IgD-negative memory B cell (primary cell): ENCODE data around the gene NUP205. TPM values are rescaled to one million over a fixed set of nuclear protein-coding genes. Genes with fewer than 3 reads are reported as not detected.
A peak's percentile ranks its signal among the peaks of the same experiment; 100 is the strongest.
"Not testable (repeated sequence)": the region's sequence is repeated elsewhere in the genome, so short reads cannot be mapped to it uniquely, and the experiment has no call there.

Source experiments
- H3K27ac Mint-ChIP-seq, 3 donors: one replicate each; pipeline ENCODE4 v1.8.0; 2020 to 2022; ENCODE audit warnings: mild to moderate bottlenecking in 3 of 3, mixed read lengths in 3 of 3, moderate library complexity in 1 of 3
- H3K27me3 Mint-ChIP-seq: one replicate; pipeline ENCODE4 v1.8.0; 2021; ENCODE audit warnings: mixed read lengths
- H3K36me3 Mint-ChIP-seq: one replicate; pipeline ENCODE4 v1.8.0; 2020; ENCODE audit warnings: mild to moderate bottlenecking, mixed read lengths
- H3K4me1 Mint-ChIP-seq, 3 donors: one replicate each; pipeline ENCODE4 v1.8.0; 2020 to 2022; ENCODE audit warnings: mixed read lengths in 3 of 3, mild to moderate bottlenecking in 1 of 3
- H3K4me3 Mint-ChIP-seq, 4 donors: one replicate each; pipeline ENCODE4 v1.8.0; 2020 to 2022; ENCODE audit warnings: mild to moderate bottlenecking in 4 of 4, mixed read lengths in 4 of 4, moderate library complexity in 3 of 4
- H3K9me3 Mint-ChIP-seq, 3 donors: one replicate each; pipeline ENCODE4 v1.8.0; 2020 to 2021; ENCODE audit warnings: mixed read lengths in 3 of 3, mild to moderate bottlenecking in 1 of 3
- polyA plus RNA-seq: library from polyadenylated mRNA; unstranded; fragments of 300-500 nt; fragmentation: Illumina TruSeq; gene quantifications from one replicate; pipeline ENCODE4 v1.2.3, GENCODE V29; 2021

Gene NUP205
- polyA plus RNA-seq, 1 donor from 2014 or later, result 18.0 TPM

DNA sequence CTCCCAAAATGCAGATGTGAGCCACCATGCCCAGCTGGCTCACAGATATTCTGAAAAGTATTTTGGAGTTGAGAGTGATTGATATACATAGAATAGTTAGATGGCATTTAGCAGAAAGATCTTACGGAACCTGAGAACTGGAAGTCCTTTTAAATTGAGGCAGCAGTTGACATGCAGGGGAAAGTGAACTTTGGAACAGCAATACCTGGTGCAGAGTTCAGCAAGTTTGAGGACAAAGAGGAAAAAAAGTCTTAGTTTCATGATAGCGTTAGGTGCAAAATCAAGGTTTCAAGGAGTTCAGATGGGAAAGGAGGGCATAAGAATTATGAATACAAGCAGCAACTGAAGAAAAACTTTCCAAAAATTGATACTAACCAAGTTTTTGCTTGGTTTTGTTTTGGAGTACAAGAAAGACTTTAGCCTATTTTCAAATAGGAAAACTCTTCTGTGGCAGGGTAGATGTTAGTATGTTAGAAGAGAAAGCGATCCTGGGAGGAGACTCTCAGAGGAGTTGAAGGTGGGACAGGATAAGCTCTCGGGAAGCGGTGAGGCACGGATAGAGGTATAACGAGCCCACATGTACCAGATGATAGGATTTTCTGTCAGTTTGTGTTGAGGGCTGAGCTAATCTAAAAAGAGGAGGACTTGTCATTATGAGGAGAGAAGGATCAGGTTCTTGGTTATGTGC is 76.6 kb downstream of the NUP205 start:
- Mint-ChIP-seq H3K9me3 (no peaks in the 10 kb centered on the region), H3K4me1 (peaks cover 0 to 2% (median 0%) of the 10 kb centered on the region in 3 donors), H3K4me3 (no peak overlapping the region), H3K36me3 (peaks cover 10% of the 10 kb centered on the region), H3K27ac (peak overlapping the region in 2 of 3 donors; percentile 32 to 79), H3K27me3 (no peaks in the 10 kb centered on the region)

DNA sequence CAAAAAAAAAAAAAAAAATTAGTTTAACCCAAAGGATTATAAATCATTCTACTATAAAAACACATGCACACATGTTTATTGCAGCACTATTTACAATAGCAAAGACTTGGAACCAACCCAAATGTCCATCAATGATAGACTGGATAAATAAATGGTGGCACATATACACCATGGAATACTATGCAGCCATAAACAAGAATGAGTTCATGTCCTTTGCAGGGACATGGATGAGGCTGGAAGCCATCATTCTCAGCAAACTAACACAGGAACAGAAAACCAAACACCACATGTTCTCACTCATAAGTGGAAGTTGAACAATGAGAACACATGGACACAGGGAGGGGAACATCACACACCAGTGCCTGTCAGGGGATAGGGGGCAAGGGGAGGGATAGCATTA is 82.0 kb downstream of the NUP205 start:
- not testable (repeated sequence) for H3K9me3 Mint-ChIP-seq, H3K27ac Mint-ChIP-seq, H3K4me1 Mint-ChIP-seq

DNA sequence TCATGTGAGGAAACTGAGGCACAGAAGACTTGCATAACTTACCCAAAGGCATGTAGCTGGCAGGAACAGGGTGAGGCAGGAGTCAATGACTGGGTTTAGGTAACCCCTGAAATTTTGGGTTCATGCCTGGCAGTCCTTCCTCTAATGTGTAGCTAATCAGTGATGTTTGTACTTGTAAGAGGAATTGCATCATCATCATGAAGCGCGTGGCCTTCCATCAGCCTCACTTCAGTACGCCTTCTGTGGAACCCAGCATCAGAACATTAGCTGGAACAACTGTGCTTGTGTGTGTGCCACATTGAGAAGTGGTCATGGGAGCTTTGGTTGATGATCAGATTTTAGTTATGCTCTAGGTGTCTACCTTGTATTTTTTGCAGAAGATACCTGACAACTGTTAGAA is 86.4 kb downstream of the NUP205 start:
- Mint-ChIP-seq H3K4me1 (no peaks in the 10 kb centered on the region), H3K36me3 (peaks cover 4% of the 10 kb centered on the region), H3K27me3 (no peaks in the 10 kb centered on the region), H3K27ac (no peak overlapping the region), H3K9me3 (no peaks in the 10 kb centered on the region), H3K4me3 (no peak overlapping the region)

More for the DNA sequence above, 82.0 kb downstream of the NUP205 start:
- H3K36me3 Mint-ChIP-seq, H3K4me3 Mint-ChIP-seq, H3K27me3 Mint-ChIP-seq: not testable (repeated sequence)

DNA sequence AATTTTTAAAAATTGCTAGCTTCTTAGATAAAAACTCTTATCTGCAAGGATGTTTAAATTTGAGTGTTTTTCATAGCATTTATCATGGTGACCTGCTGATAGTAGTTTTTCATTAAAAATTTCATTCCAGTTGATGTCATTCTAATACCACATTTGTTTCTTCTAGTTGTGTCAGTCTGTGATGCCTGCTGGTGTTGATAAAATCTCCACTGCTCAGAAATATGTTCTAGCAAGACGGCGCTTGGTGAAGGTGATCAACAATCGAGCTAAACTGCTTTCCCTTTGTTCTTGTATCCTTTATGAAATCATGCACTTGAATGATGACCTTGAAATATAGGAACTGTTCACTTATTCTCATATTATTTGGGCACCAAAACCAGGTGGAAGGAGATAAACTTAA is 87.0 kb downstream of the NUP205 start:
- H3K9me3 Mint-ChIP-seq, result no peaks in the 10 kb centered on the region
- H3K27me3 Mint-ChIP-seq, result no peaks in the 10 kb centered on the region
- no peak overlapping the region for H3K4me3 Mint-ChIP-seq
- no peaks in the 10 kb centered on the region for H3K4me1 Mint-ChIP-seq
- H3K36me3 Mint-ChIP-seq, result peaks cover 4% of the 10 kb centered on the region
- no peak overlapping the region for H3K27ac Mint-ChIP-seq

DNA sequence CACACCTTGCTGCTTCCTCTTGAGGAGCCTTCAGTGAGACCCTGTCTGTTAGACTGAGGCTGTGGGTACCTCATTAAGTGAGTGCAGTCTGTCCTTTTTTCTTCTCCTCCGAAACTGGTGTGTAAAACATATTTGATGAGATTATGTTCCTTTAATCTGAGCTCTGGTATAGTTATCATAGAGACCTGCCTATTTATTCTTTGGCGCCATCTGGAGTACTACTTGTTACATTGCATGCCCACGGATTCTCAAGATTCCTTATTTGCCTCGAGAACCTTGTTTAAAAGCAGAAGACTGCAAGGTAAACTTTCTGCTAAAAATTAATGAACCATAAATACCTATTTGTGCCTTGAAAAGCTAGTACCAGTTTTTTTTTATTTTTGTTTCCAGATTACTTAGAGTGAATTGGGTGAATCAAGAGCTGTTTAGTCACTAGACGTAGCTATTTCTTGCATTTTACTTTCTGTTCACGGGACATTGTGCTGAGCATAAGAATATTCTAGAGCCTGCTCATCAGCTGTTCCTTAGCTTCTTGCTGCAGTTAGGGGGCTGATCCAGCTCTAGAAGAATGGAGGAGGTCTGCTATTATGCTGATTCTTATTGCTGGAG is 87.7 kb downstream of the NUP205 start:
- H3K27ac Mint-ChIP-seq, result no peak overlapping the region
- H3K4me1 Mint-ChIP-seq, result no peaks in the 10 kb centered on the region
- no peaks in the 10 kb centered on the region for H3K27me3 Mint-ChIP-seq
- no peak overlapping the region for H3K4me3 Mint-ChIP-seq
- no peaks in the 10 kb centered on the region for H3K9me3 Mint-ChIP-seq
- peaks cover 4% of the 10 kb centered on the region for H3K36me3 Mint-ChIP-seq

DNA sequence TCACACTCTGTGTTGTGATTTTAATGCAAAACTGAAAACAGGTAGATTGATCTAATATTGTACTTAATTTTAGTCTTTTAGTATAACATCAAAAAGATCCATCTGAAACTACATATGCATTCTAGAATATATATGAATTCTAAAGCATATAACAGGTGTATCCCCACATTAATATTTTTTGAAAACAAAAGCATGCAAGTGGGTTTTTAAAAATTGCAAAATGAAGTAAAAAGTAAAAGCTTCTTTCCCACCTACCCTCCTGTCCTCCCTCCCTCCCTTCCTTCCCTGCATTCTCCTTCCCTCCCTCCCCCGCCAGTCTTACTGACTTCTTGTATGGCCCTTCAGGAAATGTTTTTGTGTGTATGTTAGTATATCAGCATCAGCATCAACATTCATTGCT is 90.0 kb downstream of the NUP205 start:
- H3K4me3 Mint-ChIP-seq, result no peak overlapping the region
- no peaks in the 10 kb centered on the region for H3K9me3 Mint-ChIP-seq
- no peaks in the 10 kb centered on the region for H3K4me1 Mint-ChIP-seq
- peaks cover 1% of the 10 kb centered on the region for H3K36me3 Mint-ChIP-seq
- H3K27me3 Mint-ChIP-seq, result no peaks in the 10 kb centered on the region
- no peak overlapping the region for H3K27ac Mint-ChIP-seq

DNA sequence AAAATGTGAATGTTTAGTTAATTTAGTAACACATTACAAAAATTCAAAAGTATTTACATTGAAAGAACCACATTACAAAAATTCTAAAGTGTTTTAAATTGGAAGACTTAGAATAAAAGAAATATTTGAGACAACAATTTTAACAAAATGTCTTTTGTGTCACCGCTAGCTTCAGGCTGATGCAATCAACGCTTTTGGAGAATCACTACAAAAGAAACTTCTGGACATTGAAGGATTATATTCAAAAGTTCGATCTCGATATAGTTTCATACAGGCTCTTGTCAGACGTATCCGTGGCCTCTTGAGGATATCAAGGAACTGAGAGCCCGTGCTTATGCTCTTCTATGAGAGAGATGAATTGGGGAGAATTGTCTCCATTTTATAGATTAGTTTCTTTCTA is 90.5 kb downstream of the NUP205 start:
- no peaks in the 10 kb centered on the region for H3K27me3 Mint-ChIP-seq
- no peaks in the 10 kb centered on the region for H3K9me3 Mint-ChIP-seq
- peaks cover 1% of the 10 kb centered on the region for H3K36me3 Mint-ChIP-seq

DNA sequence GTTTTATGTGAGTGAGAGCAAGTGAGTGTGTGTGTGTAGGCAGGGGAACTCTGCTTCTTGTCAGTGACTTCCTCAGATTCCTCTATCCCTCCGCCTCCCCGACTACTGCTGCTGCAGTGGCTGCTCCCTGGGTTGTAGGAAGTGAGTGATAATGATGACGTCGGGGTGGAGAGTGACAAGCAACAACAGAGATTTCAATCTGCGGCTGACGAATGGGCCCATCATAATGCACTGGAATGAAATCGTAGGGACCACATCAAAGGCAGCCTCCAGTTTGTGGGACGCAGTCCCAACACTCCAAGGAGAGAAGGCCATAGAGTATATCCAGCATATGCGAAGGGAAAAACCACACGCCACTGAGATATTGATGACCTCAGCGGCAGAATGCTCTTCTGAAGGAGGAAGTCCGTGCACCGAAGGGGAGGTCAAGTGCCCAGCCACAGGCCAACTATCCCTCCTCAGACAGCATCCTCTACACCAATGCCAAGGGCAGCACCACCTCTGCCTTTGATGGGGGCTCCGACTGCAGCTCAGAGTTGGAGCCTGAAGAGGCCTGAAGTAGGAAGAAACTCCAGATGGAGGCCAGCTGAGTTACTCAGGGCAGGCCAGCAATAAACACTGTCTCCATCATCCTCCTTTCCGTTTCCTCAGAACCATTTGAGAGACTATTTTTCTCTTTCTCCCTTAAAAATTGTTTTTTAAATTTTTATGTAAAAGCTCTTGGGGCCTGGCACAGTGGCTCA is 93.3 kb downstream of the NUP205 start:
- H3K36me3 Mint-ChIP-seq, result no peaks in the 10 kb centered on the region

More for the DNA sequence above, 90.5 kb downstream of the NUP205 start:
- Mint-ChIP-seq H3K4me3 (no peak overlapping the region), H3K4me1 (no peaks in the 10 kb centered on the region), H3K27ac (peak overlapping the region in 1 of 3 donors; percentile 63)

DNA sequence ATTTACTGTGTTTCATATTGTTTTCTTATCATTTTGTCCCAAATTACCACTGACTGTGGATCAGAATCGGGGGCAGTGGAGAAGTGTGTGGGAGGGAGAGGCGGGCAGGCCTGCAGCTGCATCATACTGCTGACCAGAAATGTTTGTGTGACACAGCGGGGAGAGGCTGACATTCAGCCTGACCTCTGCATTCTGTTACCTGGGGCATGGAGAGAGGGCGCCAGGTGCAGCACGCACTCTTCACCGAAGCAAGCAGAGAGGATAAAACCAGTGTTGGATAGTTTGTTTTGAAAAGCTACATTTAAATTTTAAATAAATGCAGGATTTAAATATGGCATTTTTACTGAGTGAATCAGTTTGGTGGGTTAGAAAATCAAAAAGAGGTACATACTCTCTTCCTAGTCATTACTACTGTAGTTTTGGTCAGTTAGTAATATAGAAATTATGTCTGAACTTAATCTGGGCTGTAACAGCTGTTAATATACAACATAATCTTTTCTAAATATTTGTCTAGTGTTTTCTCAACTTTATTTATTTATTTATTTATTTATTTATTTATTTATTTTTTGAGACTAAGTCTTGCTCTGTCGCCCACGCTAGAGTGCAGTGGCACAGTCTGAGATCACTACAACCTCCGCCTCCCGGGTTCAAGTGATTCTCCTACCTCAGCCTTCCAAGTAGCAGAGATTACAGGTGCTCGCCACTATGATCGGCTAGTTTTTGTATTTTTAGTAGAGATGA is 95.8 kb downstream of the NUP205 start:
- H3K4me1 Mint-ChIP-seq, result no peaks in the 10 kb centered on the region
- no peaks in the 10 kb centered on the region for H3K9me3 Mint-ChIP-seq
- H3K4me3 Mint-ChIP-seq, result no peak overlapping the region
- H3K36me3 Mint-ChIP-seq, result no peaks in the 10 kb centered on the region
- no peak overlapping the region for H3K27ac Mint-ChIP-seq
- no peaks in the 10 kb centered on the region for H3K27me3 Mint-ChIP-seq

More for the DNA sequence above, 93.3 kb downstream of the NUP205 start:
- Mint-ChIP-seq H3K4me3 (no peak overlapping the region), H3K27ac (peak overlapping the region in 1 of 3 donors; percentile 5), H3K27me3 (no peaks in the 10 kb centered on the region), H3K4me1 (no peaks in the 10 kb centered on the region), H3K9me3 (no peaks in the 10 kb centered on the region)

DNA sequence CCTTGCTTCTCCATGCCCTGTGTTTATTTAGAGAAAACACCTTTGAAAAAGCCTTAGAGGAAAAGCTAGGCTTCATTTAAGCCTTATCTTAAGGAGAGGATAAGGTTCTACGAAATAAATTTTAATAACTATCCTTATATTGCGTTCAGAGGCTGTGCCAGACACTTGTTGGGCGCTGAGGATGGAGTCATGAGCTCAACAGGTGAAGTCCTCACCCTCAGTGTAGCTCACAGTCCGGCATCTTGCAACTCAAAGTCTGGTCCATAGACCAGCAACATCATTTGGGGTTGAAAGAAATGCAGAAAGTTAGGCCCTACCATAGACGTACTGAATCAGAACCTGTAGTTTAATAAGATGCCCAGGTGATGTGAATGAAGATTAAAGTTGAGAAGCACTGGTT is 100.8 kb downstream of the NUP205 start:
- Mint-ChIP-seq H3K9me3 (peaks cover 0 to 2% (median 0%) of the 10 kb centered on the region in 3 donors), H3K36me3 (no peaks in the 10 kb centered on the region), H3K27ac (no peak overlapping the region), H3K4me1 (peaks cover 5 to 14% (median 9%) of the 10 kb centered on the region in 3 donors), H3K4me3 (peak overlapping the region in 1 of 4 donors; percentile 41), H3K27me3 (no peaks in the 10 kb centered on the region)

DNA sequence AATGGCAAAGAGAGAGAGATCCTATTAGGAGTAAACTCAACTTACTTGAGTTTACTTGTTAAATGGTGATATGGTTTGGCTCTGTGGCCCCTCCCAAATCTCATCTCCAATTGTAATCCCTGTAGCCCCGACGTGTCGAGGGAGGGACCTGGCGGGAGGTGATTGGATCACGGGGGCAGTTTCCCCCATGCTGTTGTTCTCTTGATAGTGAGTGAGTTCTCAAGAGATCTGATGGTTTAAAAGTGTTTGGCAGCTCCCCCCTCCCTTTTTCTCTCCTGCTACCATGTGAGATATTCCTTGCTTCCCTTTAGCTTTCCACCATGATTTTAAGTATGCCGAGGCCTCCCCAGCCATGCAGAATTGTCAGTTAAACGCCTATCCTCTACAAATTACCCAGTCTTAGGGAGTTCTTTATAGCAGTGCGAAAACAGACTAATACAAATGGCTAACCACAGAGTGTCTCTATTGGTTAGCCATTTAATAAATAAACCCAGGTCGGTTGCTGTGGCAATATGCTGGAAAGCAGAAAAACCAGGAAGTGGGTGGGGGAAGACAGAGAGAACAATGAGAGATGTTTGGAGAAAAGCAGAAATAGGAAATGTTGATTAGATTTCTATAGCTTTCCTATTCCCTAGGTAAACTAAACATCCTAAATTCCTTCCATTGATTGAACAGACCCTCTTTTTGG is 101.6 kb downstream of the NUP205 start:
- no peaks in the 10 kb centered on the region for H3K36me3 Mint-ChIP-seq

DNA sequence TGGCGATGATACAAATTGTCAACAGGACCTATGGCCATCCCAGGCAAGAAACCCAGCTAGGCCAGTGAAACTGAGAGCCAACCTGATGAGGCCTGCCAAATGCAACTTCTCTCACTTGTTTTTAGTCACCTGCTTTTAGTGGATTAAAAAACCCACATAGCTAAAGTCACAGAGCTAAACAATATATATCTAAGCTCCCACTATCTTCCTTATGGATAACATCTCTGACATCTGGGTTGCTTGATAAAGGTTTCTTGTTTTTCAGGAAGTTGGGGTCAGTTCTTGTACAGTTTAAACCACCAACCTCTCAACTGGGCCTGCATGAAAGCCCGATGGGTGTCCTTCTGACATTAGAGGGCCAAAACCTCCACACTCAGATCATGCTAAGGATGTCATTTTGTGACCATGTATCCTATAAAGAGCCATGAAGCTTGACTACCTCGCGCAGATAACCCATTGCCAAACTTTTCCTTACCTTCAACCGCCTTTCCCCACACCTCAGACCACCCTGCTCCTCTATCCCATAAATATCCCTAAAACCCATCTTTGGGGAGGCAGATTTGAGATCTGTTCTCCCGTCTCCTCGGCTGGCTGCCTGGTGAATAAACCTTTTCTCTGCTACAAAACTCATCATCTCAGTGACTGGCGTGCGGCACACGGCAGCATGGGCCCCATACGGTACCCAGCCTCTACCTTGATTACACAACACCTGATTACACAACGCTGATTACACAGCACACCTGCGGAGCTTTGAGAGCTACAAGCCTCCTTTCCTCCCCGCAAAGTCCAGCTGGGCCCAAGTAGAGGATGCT is 103.8 kb downstream of the NUP205 start:
- Mint-ChIP-seq H3K4me1 (peaks cover 12 to 32% (median 21%) of the 10 kb centered on the region in 3 donors), H3K4me3 (peak overlapping the region; percentile 89 to 99 (median 96)), H3K27me3 (no peaks in the 10 kb centered on the region), H3K36me3 (no peaks in the 10 kb centered on the region), H3K27ac (peak overlapping the region; percentile 28 to 98 (median 93)), H3K9me3 (peaks cover 0 to 2% (median 0%) of the 10 kb centered on the region in 3 donors)

More for the DNA sequence above, 101.6 kb downstream of the NUP205 start:
- Mint-ChIP-seq H3K27me3 (no peaks in the 10 kb centered on the region), H3K27ac (no peak overlapping the region), H3K4me3 (peak overlapping the region in 1 of 4 donors; percentile 41), H3K9me3 (peaks cover 0 to 2% (median 0%) of the 10 kb centered on the region in 3 donors), H3K4me1 (peaks cover 9 to 18% (median 13%) of the 10 kb centered on the region in 3 donors)

DNA sequence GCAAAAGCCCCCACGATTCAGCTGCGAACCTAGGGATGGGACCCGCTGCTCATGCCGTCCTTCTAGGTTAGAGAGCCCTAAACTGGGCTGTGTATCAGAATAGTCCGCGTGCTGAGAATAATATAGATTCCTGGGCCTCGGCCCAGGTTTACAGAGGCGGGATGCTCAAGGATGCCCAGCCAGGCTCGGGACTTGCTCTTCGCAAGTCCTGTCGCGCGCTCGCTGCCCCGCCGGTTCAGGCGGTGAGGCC is 104.3 kb downstream of the NUP205 start:
- peak overlapping the region; percentile 28 to 98 (median 93) for H3K27ac Mint-ChIP-seq
- H3K9me3 Mint-ChIP-seq, result peaks cover 0 to 2% (median 0%) of the 10 kb centered on the region in 3 donors
- peaks cover 16 to 37% (median 26%) of the 10 kb centered on the region in 3 donors for H3K4me1 Mint-ChIP-seq
- no peaks in the 10 kb centered on the region for H3K36me3 Mint-ChIP-seq
- peak overlapping the region; percentile 89 to 99 (median 96) for H3K4me3 Mint-ChIP-seq
- H3K27me3 Mint-ChIP-seq, result no peaks in the 10 kb centered on the region
